Caco-2 (cell line): Measurements from ENCODE around the gene ATG4D. TPM values are rescaled to one million over a fixed set of nuclear protein-coding genes. Genes with fewer than 3 reads are reported as not detected.

ENCODE experiments used
- BruUV-seq: library from RNA; stranded (reverse); fragments of 400-500 nt; replicated peaks from 2 replicates; lab custom pipeline; 2021; lab: Mats Ljungman, UMichigan
- CTCF ChIA-PET: fragments of 300-600 bp; sonication (Branson Sonifier 250); formaldehyde crosslinking; loops from one replicate; lab custom pipeline; 2022; ENCODE audit warnings: antibody characterized with exemption; lab: Charles Lee
- POLR2A ChIA-PET: fragments of 300-600 bp; sonication (Branson Sonifier 250); formaldehyde crosslinking; loops from one replicate; lab custom pipeline; 2022; ENCODE audit warnings: antibody characterized with exemption; lab: Charles Lee
- DNase-seq, 2 experiments: peaks; one replicate each; pipeline versions ENCODE4 v3.0.0 to v3.0.0-alpha.2; 2020 to 2022
- H3K27me3 ChIP-seq: replicated peaks from 2 replicates; pipeline ENCODE4 v1.6.0; 2011; ENCODE audit warnings: low read length; ENCODE audit not compliant: control insufficient read depth, insufficient read depth
- H3K36me3 ChIP-seq: 2 replicates; pipeline ENCODE4 v1.5.1; 2011; ENCODE audit warnings: low read length; ENCODE audit not compliant: control insufficient read depth, insufficient read depth
- H3K4me1 ChIP-seq: fragments of 250-450 bp; sonication (Bioruptor Pico); 2 replicates; pipeline ENCODE4 v1.5.1; 2020; ENCODE audit warnings: mild to moderate bottlenecking
- H3K4me3 ChIP-seq: 2 replicates; pipeline ENCODE4 v1.5.1; 2011; ENCODE audit warnings: low read depth, mild to moderate bottlenecking, control low read depth, low read length
- H3K9me3 ChIP-seq: fragments of 250-450 bp; sonication (Bioruptor Pico); 2 replicates; pipeline ENCODE4 v1.5.1; 2020; ENCODE audit warnings: mild to moderate bottlenecking, moderate library complexity
- H3K27ac Mint-ChIP-seq: one replicate; pipeline ENCODE4 v1.8.0; 2022; ENCODE audit warnings: mixed read lengths; ENCODE audit not compliant: unreplicated experiment
- H3K27me3 Mint-ChIP-seq: one replicate; pipeline ENCODE4 v1.8.0; 2022; ENCODE audit warnings: mixed read lengths; ENCODE audit not compliant: insufficient read depth, unreplicated experiment
- H3K36me3 Mint-ChIP-seq: one replicate; pipeline ENCODE4 v1.8.0; 2022; ENCODE audit warnings: mild to moderate bottlenecking, mixed read lengths; ENCODE audit not compliant: insufficient read depth, unreplicated experiment
- H3K4me1 Mint-ChIP-seq: one replicate; pipeline ENCODE4 v1.8.0; 2022; ENCODE audit warnings: low read depth, mixed read lengths; ENCODE audit not compliant: unreplicated experiment
- H3K4me3 Mint-ChIP-seq: one replicate; pipeline ENCODE4 v1.8.0; 2022; ENCODE audit warnings: mild to moderate bottlenecking, moderate library complexity, mixed read lengths; ENCODE audit not compliant: unreplicated experiment
- H3K9me3 Mint-ChIP-seq: one replicate; pipeline ENCODE4 v1.8.0; 2022; ENCODE audit warnings: mixed read lengths; ENCODE audit not compliant: unreplicated experiment
- CTCF ChIP-seq, 2 experiments: fragments of 200-600 bp in 1 of 2; IDR thresholded peaks; 1 replicate in 1 of 2; 2 replicates in 1 of 2; pipeline versions ENCODE4 v1.5.1 to v1.8.0; 2011 to 2022; ENCODE audit warnings: antibody characterized with exemption in 1 of 2, control low read depth in 1 of 2, inconsistent platforms in 1 of 2, low read depth in 1 of 2, low read length in 1 of 2, mild to moderate bottlenecking in 1 of 2, moderate library complexity in 1 of 2; ENCODE audit not compliant: insufficient read depth in 1 of 2, severe bottlenecking in 1 of 2, unreplicated experiment in 1 of 2
- intact Hi-C: fragments of 100-400 bp; cut with micrococcal nuclease; formaldehyde crosslinking; loops from one replicate; pipeline ENCODE4 v1.10.0; 2022; ENCODE audit not compliant: unreplicated experiment
- microRNA-seq: library from miRNA; unstranded; fragments of <30 nt; microRNA quantifications from one replicate; pipeline ENCODE4 v1.2.0, GENCODE V29; 2022
- total RNA-seq: library from RNA; stranded (reverse); gene quantifications from 2 replicates; pipeline ENCODE4 v1.2.3, GENCODE V29; 2022

Gene ATG4D
- total RNA-seq, 1 experiment from 2014 or later, result 34.3 TPM

GRCh38 chr19:10602330-10603083, 58.8 kb downstream of the ATG4D start:
- Mint-ChIP-seq H3K36me3 (no peaks in the 10 kb centered on the region), H3K27me3 (peaks cover 3% of the 10 kb centered on the region), H3K4me3 (peak overlapping the region; percentile 67), H3K27ac (no peak overlapping the region), H3K4me1 (peaks cover 11% of the 10 kb centered on the region), H3K9me3 (no peaks in the 10 kb centered on the region)
- Histone ChIP-seq H3K27me3 (no peaks in the 10 kb centered on the region), H3K36me3 (no peaks in the 10 kb centered on the region), H3K4me1 (no peaks in the 10 kb centered on the region), H3K4me3 (peak overlapping the region; percentile 72), H3K9me3 (no peaks in the 10 kb centered on the region)
- TF ChIP-seq CTCF (IDR thresholded peaks at IDR 0.05; ENCODE audit: insufficient read depth in 1 of 2, low read depth in 1 of 2, low read length in 1 of 2, severe bottlenecking in 1 of 2, unreplicated experiment in 1 of 2), result no peak
- CTCF ChIA-PET, result interaction anchor here (0.6 to 1.6 kb wide), 3 partner anchors 21 to 96 kb away, joined by 3 to 14 read pairs (median 3); no protein-coding TSS in a partner anchor
- BruUV-seq, result no TSS peak
- peak; percentile 71 to 82 for DNase-seq
- POLR2A ChIA-PET, result interaction anchor here (0.6 kb wide), 1 partner anchor 662 kb away, joined by 8 read pairs; no protein-coding TSS in a partner anchor
- intact Hi-C loops, result no loop called here

Small RNA genes within 50 kb of the gene (microRNA-seq; reads per million reads assigned to microRNA genes)
- gene MIR1238, result not detected

Other genes with a start within 250 kb of the ATG4D start
- 2.5 and 3.8 TPM in 2 replicates for gene ZGLP1, start 234.1 kb upstream of the ATG4D start, total RNA-seq
- 28.7 and 30.3 TPM in 2 replicates for gene FDX2, start 227.9 kb upstream of the ATG4D start, total RNA-seq
- 53.9 and 55.1 TPM in 2 replicates for gene RAVER1, start 210.4 kb upstream of the ATG4D start, total RNA-seq
- 6.9 and 9.8 TPM in 2 replicates for gene ICAM3, start 204.3 kb upstream of the ATG4D start, total RNA-seq
- gene TYK2, start 163.3 kb upstream of the ATG4D start, total RNA-seq, result 124 and 134 TPM in 2 replicates
- 154 and 164 TPM in 2 replicates for gene CDC37, start 140.4 kb upstream of the ATG4D start, total RNA-seq
- gene PDE4A, start 123.4 kb upstream of the ATG4D start, total RNA-seq, result 3.6 and 3.7 TPM in 2 replicates
- 73.0 and 77.7 TPM in 2 replicates for gene KEAP1, start 40.5 kb upstream of the ATG4D start, total RNA-seq
- gene S1PR5, start 26.5 kb upstream of the ATG4D start, total RNA-seq, result 0.57 and 0.67 TPM in 2 replicates
- gene KRI1, start 22.1 kb downstream of the ATG4D start, total RNA-seq, result 27.0 and 27.5 TPM in 2 replicates
- gene CDKN2D, start 25.1 kb downstream of the ATG4D start, total RNA-seq, result 5.0 and 5.8 TPM in 2 replicates
- 191 and 196 TPM in 2 replicates for gene AP1M2, start 43.4 kb downstream of the ATG4D start, total RNA-seq
- 119 and 120 TPM in 2 replicates for gene SLC44A2, start 81.6 kb downstream of the ATG4D start, total RNA-seq
- 399 and 401 TPM in 2 replicates for gene ILF3, start 110.4 kb downstream of the ATG4D start, total RNA-seq
- 32.2 and 43.4 TPM in 2 replicates for gene QTRT1, start 157.5 kb downstream of the ATG4D start, total RNA-seq
- gene DNM2, start 174.2 kb downstream of the ATG4D start, total RNA-seq, result 137 and 138 TPM in 2 replicates